ENCODE measurements around the gene PRDM16. TPM values are rescaled to one million over a fixed set of nuclear protein-coding genes. Genes with fewer than 3 reads are reported as not detected.

Gene PRDM16
- total RNA-seq, 1 donor from 2014 or later, result 18.3 TPM

GRCh38 chr1:3441410-3441847 lies 372.4 kb downstream of the PRDM16 start:
- no peak for TF ChIP-seq CTCF (IDR thresholded peaks at IDR 0.05)
- DNase-seq (ENCODE audit: low spot score), result no peak
- no peak overlapping the region for H3K27ac Mint-ChIP-seq (ENCODE audit: unreplicated experiment)
- peaks cover 29% of the 10 kb centered on the region for H3K27me3 Mint-ChIP-seq (ENCODE audit: low read depth)
- H3K9me3 Mint-ChIP-seq (ENCODE audit: low read depth), result peaks cover 10% of the 10 kb centered on the region
- H3K36me3 Mint-ChIP-seq (ENCODE audit: low read depth), result peaks cover 6% of the 10 kb centered on the region
- H3K4me1 Mint-ChIP-seq (ENCODE audit: low read depth), result no peaks in the 10 kb centered on the region
- H3K4me3 Mint-ChIP-seq (ENCODE audit: unreplicated experiment), result no peak overlapping the region

GRCh38 chr1:3441880-3442279 lies 372.9 kb downstream of the PRDM16 start:
- Mint-ChIP-seq H3K4me3 (ENCODE audit: unreplicated experiment) (no peak overlapping the region), H3K4me1 (ENCODE audit: low read depth) (no peaks in the 10 kb centered on the region), H3K27ac (ENCODE audit: unreplicated experiment) (no peak overlapping the region), H3K27me3 (ENCODE audit: low read depth) (peaks cover 29% of the 10 kb centered on the region), H3K36me3 (ENCODE audit: low read depth) (peaks cover 6% of the 10 kb centered on the region), H3K9me3 (ENCODE audit: low read depth) (peaks cover 12% of the 10 kb centered on the region)
- TF ChIP-seq CTCF (IDR thresholded peaks at IDR 0.05), result no peak
- peak; percentile 59 for DNase-seq (ENCODE audit: low spot score)

- no peaks in the 10 kb centered on the region for H3K4me1 Mint-ChIP-seq (ENCODE audit: low read depth)
- no peak for TF ChIP-seq CTCF (IDR thresholded peaks at IDR 0.05)
- peaks cover 17% of the 10 kb centered on the region for H3K9me3 Mint-ChIP-seq (ENCODE audit: low read depth)
- H3K4me3 Mint-ChIP-seq (ENCODE audit: unreplicated experiment), result no peak overlapping the region
- H3K27ac Mint-ChIP-seq (ENCODE audit: unreplicated experiment), result no peak overlapping the region
- peaks cover 6% of the 10 kb centered on the region for H3K36me3 Mint-ChIP-seq (ENCODE audit: low read depth)
- peak; percentile 59 for DNase-seq (ENCODE audit: low spot score)
- peaks cover 29% of the 10 kb centered on the region for H3K27me3 Mint-ChIP-seq (ENCODE audit: low read depth)
Measured at GRCh38 chr1:3442331-3442730, 373.3 kb downstream of the PRDM16 start.

GRCh38 chr1:3442901-3443300 lies 373.9 kb downstream of the PRDM16 start:
- no peak overlapping the region for H3K4me3 Mint-ChIP-seq (ENCODE audit: unreplicated experiment)
- peaks cover 8% of the 10 kb centered on the region for H3K36me3 Mint-ChIP-seq (ENCODE audit: low read depth)
- H3K4me1 Mint-ChIP-seq (ENCODE audit: low read depth), result no peaks in the 10 kb centered on the region
- DNase-seq (ENCODE audit: low spot score), result peak; percentile 57
- no peak for TF ChIP-seq CTCF (IDR thresholded peaks at IDR 0.05)
- peaks cover 29% of the 10 kb centered on the region for H3K27me3 Mint-ChIP-seq (ENCODE audit: low read depth)
- peaks cover 22% of the 10 kb centered on the region for H3K9me3 Mint-ChIP-seq (ENCODE audit: low read depth)
- H3K27ac Mint-ChIP-seq (ENCODE audit: unreplicated experiment), result no peak overlapping the region

- DNase-seq (ENCODE audit: low spot score), result no peak
- H3K9me3 Mint-ChIP-seq (ENCODE audit: low read depth), result peaks cover 26% of the 10 kb centered on the region
- H3K4me3 Mint-ChIP-seq (ENCODE audit: unreplicated experiment), result no peak overlapping the region
- no peak for TF ChIP-seq CTCF (IDR thresholded peaks at IDR 0.05)
- peaks cover 28% of the 10 kb centered on the region for H3K27me3 Mint-ChIP-seq (ENCODE audit: low read depth)
- H3K4me1 Mint-ChIP-seq (ENCODE audit: low read depth), result no peaks in the 10 kb centered on the region
- H3K27ac Mint-ChIP-seq (ENCODE audit: unreplicated experiment), result no peak overlapping the region
- peaks cover 10% of the 10 kb centered on the region for H3K36me3 Mint-ChIP-seq (ENCODE audit: low read depth)
Measured at GRCh38 chr1:3443807-3444206, 374.8 kb downstream of the PRDM16 start.
